NOMO-1 treated with dmso at 0.1 percent for 144 hours (cell line): ENCODE data around the gene ACP4.
A peak's percentile ranks its signal among the peaks of the same experiment; 100 is the strongest.
"Not testable (repeated sequence)": the region's sequence is repeated elsewhere in the genome, so short reads cannot be mapped to it uniquely, and the experiment has no call there.

Source experiments
- DNase-seq: peaks from one replicate; lab custom pipeline; 2025; ENCODE audit not compliant: unreplicated experiment; lab: John Stamatoyannopoulos, UW

Gene ACP4

DNA sequence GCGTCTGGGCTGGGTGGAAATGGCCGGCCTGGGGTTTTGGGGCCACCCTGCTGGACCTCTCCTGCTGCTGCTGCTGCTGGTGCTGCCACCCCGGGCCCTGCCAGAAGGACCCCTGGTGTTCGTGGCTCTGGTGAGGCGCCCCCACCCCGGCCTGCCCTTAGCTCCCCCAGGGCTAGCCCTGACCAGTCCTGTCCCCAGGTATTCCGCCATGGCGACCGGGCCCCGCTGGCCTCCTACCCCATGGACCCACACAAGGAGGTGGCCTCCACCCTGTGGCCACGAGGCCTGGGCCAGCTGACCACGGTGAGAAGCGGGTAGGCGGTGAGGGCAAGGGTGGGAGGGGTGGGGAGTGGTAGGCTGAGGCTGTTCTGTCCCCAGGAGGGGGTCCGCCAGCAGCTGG is at the start of gene ACP4:
TSS of gene ACP4 (plus strand) at position 20 of the 400 bp plus-strand sequence. CDS start at position 20, 0 bp downstream.
- no peak for DNase-seq

GRCh38 chr19:50741179-50741933 is 48.9 kb upstream of the ACP4 start:
- DNase-seq: no peak

DNA sequence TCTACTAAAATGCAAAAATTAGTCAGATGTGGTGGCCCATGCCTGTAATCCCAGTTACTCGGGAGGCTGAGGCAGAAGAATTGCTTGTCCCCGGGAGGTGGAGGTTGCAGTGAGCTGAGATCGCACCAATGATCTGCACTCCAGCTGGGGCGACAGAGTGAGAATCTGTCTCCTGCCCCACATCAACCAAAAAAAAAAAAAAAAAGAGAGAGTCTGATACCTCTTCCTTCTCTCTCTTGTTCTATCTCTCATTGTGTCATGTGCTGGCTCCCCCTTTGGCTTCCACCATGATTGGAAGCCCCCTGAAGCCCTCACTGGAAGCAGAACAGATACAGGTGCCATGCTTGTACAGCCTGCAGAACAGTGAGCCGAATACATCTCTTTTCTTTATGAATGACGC is 46.7 kb upstream of the ACP4 start:
- DNase-seq: no peak

- no peak for DNase-seq
Measured at GRCh38 chr19:50745221-50745620, 45.0 kb upstream of the ACP4 start.

DNA sequence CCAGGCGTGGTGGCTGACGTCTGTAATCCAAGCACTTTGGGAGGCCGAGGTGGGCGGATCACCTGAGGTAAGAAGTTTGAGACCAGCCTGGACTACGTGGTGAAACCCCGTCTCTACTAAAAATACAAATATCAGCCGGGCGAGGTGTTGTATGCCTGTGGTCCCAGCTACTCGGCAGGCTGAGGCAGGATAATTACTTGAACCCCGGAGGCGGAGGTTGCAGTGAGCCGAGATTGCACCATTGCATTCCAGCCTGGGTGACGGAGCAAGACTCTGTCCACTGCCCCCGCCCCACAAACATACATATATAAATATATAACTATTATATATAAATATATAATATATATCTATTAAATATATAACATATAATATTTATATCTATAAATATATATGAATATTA is 43.1 kb upstream of the ACP4 start:
- DNase-seq: not testable (repeated sequence)

- no peak for DNase-seq
Measured at GRCh38 chr19:50749490-50749889, 40.7 kb upstream of the ACP4 start.

DNA sequence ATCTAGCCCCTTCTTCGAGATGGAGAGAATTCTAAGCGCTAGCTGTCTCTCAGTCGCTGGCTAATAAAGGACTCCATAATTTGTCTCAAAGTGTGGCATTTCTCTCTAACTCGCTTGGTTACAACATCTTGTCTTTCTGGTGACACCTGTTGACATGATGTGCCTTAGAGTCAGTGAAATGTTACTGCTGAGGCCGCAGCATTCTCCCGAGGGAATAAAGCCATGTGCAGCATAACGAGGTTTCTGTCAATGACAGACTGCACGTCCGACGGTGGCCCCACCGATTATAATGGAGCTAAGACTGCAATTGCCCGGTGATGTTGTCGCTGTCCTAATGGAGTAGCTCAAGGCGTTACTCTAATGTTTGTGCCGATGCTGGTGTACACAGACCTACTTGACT is 40.2 kb upstream of the ACP4 start:
- DNase-seq: no peak

DNA sequence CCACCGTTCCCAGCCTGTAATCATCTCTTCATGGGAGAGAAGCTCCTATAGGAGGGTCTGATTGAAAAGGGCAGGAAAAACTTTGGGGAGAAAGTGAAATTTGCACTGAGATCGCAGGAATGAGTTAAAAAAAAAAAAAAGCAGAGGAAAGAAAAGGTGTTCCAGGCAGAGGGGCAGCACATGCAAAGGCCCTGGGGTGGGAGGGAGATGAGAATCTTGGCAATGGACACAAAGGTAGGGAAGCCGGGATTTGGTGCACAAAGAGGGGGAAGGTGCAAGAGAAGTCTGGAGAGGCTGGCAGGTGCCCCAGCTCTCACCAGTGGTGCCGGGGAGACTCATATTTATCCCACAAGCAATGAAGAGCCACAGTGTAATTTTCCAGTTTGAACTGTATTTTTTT is 36.3 kb upstream of the ACP4 start:
- no peak for DNase-seq

- DNase-seq: not testable (repeated sequence)
Measured at GRCh38 chr19:50756244-50756643, 34.0 kb upstream of the ACP4 start.

DNA sequence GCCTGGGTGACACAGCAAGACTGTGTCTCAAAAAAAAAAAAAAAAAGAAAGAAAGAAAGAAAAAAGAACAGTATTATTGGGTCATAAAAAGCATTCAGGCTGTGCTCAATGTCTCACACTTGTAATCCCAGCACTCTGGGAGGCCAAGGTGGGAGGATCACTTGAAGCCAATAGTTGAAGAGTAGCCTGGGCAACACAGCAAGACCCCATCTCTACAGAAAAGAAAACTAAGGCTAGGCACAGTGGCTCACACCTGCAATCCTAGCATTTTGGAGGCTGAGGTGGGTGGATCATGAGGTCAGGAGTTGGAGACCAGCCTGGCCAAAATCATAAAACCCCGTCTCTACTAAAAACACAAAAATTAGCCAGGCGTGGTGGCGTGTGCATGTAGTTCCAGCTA is 32.6 kb upstream of the ACP4 start:
- DNase-seq: not testable (repeated sequence)

GRCh38 chr19:50759076-50759475 is 31.1 kb upstream of the ACP4 start:
- DNase-seq: not testable (repeated sequence)

GRCh38 chr19:50759886-50760285 is 30.3 kb upstream of the ACP4 start:
- DNase-seq: peak; percentile 38

DNA sequence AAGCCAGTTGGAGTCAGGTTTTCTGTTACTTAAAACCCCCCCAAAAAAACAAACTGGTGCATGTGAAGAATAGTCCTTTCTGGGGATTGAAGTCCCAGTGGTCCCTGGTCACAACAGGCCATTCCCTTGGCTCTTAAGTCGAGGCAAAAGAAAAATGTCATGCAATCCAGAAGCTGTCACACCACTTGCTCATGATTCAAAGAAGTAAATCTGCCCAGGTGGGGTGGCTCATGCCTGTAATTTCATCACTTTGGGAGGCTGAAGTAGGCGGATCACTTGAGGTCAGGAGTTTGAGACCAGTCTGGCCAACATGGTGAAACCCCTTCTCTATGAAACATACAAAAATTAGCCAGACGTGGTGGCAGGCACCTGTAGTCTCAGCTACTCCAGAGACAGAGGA is 28.7 kb upstream of the ACP4 start:
- not testable (repeated sequence) for DNase-seq

DNA sequence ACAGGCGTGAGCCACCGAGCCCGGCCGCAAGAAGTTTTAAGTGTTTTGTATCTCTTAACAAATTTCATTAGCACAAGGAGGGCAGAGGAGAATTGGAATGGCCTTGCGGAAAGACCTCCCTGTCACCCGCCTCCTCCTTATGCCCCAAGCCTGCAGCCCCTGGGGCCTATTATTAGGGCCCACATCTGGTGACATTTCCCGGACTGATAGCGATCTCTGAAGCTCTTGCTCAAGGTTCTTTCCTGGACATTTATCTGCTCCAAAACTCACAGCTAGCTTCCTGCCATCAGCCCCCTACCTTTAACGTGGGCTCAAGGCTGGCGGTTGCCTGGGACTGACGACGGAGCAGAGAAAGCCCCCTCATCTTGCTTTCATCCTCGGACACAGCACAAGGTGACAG is 26.7 kb upstream of the ACP4 start:
- not testable (repeated sequence) for DNase-seq

- no peak for DNase-seq
Measured at GRCh38 chr19:50764409-50764808, 25.8 kb upstream of the ACP4 start.

GRCh38 chr19:50766746-50767145 is 23.5 kb upstream of the ACP4 start:
- not testable (repeated sequence) for DNase-seq

GRCh38 chr19:50767263-50767662 is 23.0 kb upstream of the ACP4 start:
- DNase-seq: not testable (repeated sequence)

DNA sequence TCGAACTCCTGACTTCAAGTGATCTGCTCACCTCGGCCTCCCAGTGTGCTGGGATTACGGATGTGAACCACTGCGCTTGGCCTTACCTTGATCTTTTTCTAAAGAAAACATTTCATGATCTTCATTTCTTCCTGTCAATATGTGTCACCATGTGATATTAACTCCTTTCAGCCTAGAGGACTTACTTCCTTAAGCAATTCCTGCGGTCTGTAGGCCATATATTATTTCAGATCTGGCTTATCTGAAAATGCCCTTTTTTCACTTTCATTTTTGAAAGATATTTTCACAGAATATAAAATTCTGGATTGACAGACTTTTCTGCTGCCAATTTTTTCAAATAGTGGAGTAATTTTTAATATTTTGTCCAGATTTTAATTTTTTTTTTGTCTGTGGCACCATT is 21.9 kb upstream of the ACP4 start:
- peak; percentile 48 for DNase-seq

- DNase-seq: not testable (repeated sequence)
Measured at GRCh38 chr19:50770164-50770563, 20.1 kb upstream of the ACP4 start, which contains the start of gene GPR32. Gene GPR32 (plus strand): TSS chr19:50770464. CDS start chr19:50770601, 137 bp downstream.

DNA sequence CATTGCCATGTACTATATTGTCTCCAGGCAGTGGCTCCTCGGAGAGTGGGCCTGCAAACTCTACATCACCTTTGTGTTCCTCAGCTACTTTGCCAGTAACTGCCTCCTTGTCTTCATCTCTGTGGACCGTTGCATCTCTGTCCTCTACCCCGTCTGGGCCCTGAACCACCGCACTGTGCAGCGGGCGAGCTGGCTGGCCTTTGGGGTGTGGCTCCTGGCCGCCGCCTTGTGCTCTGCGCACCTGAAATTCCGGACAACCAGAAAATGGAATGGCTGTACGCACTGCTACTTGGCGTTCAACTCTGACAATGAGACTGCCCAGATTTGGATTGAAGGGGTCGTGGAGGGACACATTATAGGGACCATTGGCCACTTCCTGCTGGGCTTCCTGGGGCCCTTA is 19.3 kb upstream of the ACP4 start:
- DNase-seq: no peak

GRCh38 chr19:50772476-50772875 is 17.7 kb upstream of the ACP4 start:
- DNase-seq: no peak

GRCh38 chr19:50772912-50773311 is 17.3 kb upstream of the ACP4 start:
- DNase-seq: not testable (repeated sequence)

DNA sequence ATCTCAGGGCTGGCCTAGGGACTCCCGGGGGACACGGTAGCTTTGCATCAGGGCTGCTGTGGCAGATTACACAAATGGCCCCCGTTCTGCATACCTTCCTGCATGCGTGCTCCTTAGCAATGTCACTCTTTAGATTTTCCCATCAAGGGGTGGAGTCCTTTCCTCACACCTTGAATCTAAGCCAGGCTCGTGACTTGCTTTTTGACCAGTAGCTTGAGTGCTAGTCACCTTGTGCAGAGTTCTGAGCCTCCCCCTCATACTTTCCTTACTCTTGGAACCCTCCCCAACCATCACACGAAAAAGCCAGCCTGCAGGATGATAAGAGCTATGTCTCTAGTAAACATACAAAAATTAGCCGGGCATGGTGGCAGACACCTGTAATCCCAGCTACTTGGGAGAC is 16.8 kb upstream of the ACP4 start:
- not testable (repeated sequence) for DNase-seq
